ENCODE data around the gene SYMPK.

Gene SYMPK

GRCh38 chr19:45815481-45816216 is 47.3 kb downstream of the SYMPK start:
- WGBS, 2 donors (ENCODE audit: extremely low coverage in 2 of 2, insufficient read length in 2 of 2, insufficient replicate concordance in 1 of 2), result no CpG with 5 or more reads among the region's 44 CpGs
- H3K4me1 ChIP-seq (ENCODE audit: control insufficient read depth in 2 of 2, insufficient read depth in 1 of 2, low read depth in 1 of 2, low read length in 2 of 2), result peaks cover 16 to 22% of the 10 kb centered on the region in 2 donors
- H3K9ac ChIP-seq (ENCODE audit: low read depth, low read length, poor library complexity), result peak overlapping the region; percentile 67
- H3K4me2 ChIP-seq (ENCODE audit: insufficient read depth, low read length, poor library complexity, severe bottlenecking), result peak overlapping the region; percentile 99
- peak; percentile 65 for DNase-seq (ENCODE audit: low spot score)
- H3K36me3 ChIP-seq (replicated peaks in 1 of 2; ENCODE audit: control insufficient read depth in 2 of 2, insufficient read depth in 2 of 2, low read length in 2 of 2), result peaks cover 7 to 24% of the 10 kb centered on the region in 2 donors
- H2BK12ac ChIP-seq (ENCODE audit: low read length), result no peak overlapping the region
- H3K4me3 ChIP-seq (ENCODE audit: low read length in 2 of 2), result peak overlapping the region; percentile 56 to 73
- peak overlapping the region; percentile 89 for H3K23ac ChIP-seq (ENCODE audit: low read depth, low read length, poor library complexity)
- H3K79me1 ChIP-seq (ENCODE audit: low read depth, low read length), result no peaks in the 10 kb centered on the region
- H4K8ac ChIP-seq (ENCODE audit: low read depth, low read length), result no peak overlapping the region
- peak overlapping the region; percentile 86 for H2BK15ac ChIP-seq (ENCODE audit: low read length)
- H3K18ac ChIP-seq (ENCODE audit: low read length), result peak overlapping the region; percentile 93
- no peak overlapping the region for H3K4ac ChIP-seq (ENCODE audit: low read length)
- no peaks in the 10 kb centered on the region for H3K9me3 ChIP-seq (replicated peaks in 1 of 2; ENCODE audit: control insufficient read depth in 2 of 2, insufficient read depth in 1 of 2, low read depth in 1 of 2, low read length in 2 of 2)
- H2BK120ac ChIP-seq (ENCODE audit: low read depth, low read length), result peak overlapping the region; percentile 93
- H2AK5ac ChIP-seq (ENCODE audit: low read depth, low read length), result peak overlapping the region; percentile 96
- peak overlapping the region; percentile 97 for H2AFZ ChIP-seq (ENCODE audit: low read length)
- H4K91ac ChIP-seq (ENCODE audit: low read depth, low read length, poor library complexity), result no peak overlapping the region
- H2BK5ac ChIP-seq (ENCODE audit: low read length), result peak overlapping the region; percentile 62
- peak overlapping the region; percentile 56 for H3K27ac ChIP-seq (replicated peaks; ENCODE audit: low read length)
- no peak overlapping the region for H3K14ac ChIP-seq (ENCODE audit: low read length)
- H3K27me3 ChIP-seq (ENCODE audit: control insufficient read depth in 3 of 3, insufficient read depth in 3 of 3, low read depth in 1 of 3, low read length in 3 of 3), result peaks cover 0 to 8% (median 0%) of the 10 kb centered on the region in 3 experiments

DNA sequence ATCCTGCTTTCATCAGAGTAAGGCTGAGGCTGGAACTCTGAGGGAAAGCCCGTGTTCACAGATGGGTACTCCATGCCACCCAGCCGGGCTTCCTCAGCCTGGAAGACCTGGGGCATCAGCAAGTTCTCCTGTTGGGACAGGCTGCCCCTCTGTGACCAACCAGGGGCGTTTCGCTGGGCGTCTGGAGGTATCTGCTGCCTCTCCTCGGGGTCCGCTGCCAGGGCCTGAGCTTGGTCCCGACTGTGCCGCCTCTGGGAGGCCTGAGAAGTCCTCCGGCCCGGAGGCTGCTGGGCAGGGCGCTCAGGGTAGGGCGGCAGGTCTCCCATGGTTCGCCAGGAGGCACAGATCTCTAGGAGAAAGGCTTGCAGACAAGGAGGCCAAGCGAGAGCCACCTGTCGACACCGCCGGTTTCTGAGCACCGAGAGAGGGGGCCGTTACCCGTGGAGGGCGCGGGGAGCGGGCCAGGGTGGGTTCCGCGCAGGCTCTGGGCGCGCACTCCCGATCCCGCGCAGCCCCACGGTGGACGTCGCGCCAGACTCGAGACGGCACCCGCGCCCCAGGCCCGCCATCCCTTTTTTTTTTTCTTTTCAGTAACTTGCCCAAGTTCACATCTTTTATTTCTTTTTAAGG is 48.0 kb downstream of the SYMPK start, which contains the start of gene RSPH6A:
RSPH6A (minus strand) TSS at position 458 of the 630 bp plus-strand sequence; CDS start at position 326, 132 bp downstream.
- Histone ChIP-seq H2BK15ac (ENCODE audit: low read length) (peak within 1 kb of the TSS; percentile 86), H3K9ac (ENCODE audit: low read depth, low read length, poor library complexity) (peak within 1 kb of the TSS; percentile 79), H2BK12ac (ENCODE audit: low read length) (no peak within 1 kb of the TSS), H2BK120ac (ENCODE audit: low read depth, low read length) (peak within 1 kb of the TSS; percentile 93), H2AK5ac (ENCODE audit: low read depth, low read length) (peak within 1 kb of the TSS; percentile 96), H3K4me2 (ENCODE audit: insufficient read depth, low read length, poor library complexity, severe bottlenecking) (peak within 1 kb of the TSS; percentile 99), H3K4me1 (ENCODE audit: control insufficient read depth in 2 of 2, insufficient read depth in 1 of 2, low read depth in 1 of 2, low read length in 2 of 2) (peaks cover 16 to 22% of the 10 kb centered on the region in 2 donors), H3K4ac (ENCODE audit: low read length) (peak within 1 kb of the TSS; percentile 58), H3K27ac (replicated peaks; ENCODE audit: low read length) (peak within 1 kb of the TSS; percentile 56), H3K4me3 (ENCODE audit: low read length in 2 of 2) (peak within 1 kb of the TSS; percentile 56 to 73), H3K36me3 (replicated peaks in 1 of 2; ENCODE audit: control insufficient read depth in 2 of 2, insufficient read depth in 2 of 2, low read length in 2 of 2) (peaks cover 5 to 17% of the 10 kb centered on the region in 2 donors), H3K27me3 (ENCODE audit: control insufficient read depth in 3 of 3, insufficient read depth in 3 of 3, low read depth in 1 of 3, low read length in 3 of 3) (peaks cover 0 to 8% (median 0%) of the 10 kb centered on the region in 3 experiments), H2BK5ac (ENCODE audit: low read length) (peak within 1 kb of the TSS; percentile 62), H3K79me1 (ENCODE audit: low read depth, low read length) (no peaks in the 10 kb centered on the region), H2AFZ (ENCODE audit: low read length) (peak within 1 kb of the TSS; percentile 97), H3K18ac (ENCODE audit: low read length) (peak within 1 kb of the TSS; percentile 93), H3K14ac (ENCODE audit: low read length) (peak within 1 kb of the TSS; percentile 27), H4K8ac (ENCODE audit: low read depth, low read length) (no peak within 1 kb of the TSS), H3K23ac (ENCODE audit: low read depth, low read length, poor library complexity) (peak within 1 kb of the TSS; percentile 94), H4K91ac (ENCODE audit: low read depth, low read length, poor library complexity) (no peak within 1 kb of the TSS), H3K9me3 (replicated peaks in 1 of 2; ENCODE audit: control insufficient read depth in 2 of 2, insufficient read depth in 1 of 2, low read depth in 1 of 2, low read length in 2 of 2) (no peaks in the 10 kb centered on the region)
- DNase-seq (ENCODE audit: low spot score), result no peak
- no CpG with 5 or more reads among the region's 40 CpGs for WGBS, 2 donors (ENCODE audit: extremely low coverage in 2 of 2, insufficient read length in 2 of 2, insufficient replicate concordance in 1 of 2)

GRCh38 chr19:45814166-45814780 is 48.7 kb downstream of the SYMPK start:
- DNase-seq (ENCODE audit: low spot score), result no peak
- no peak overlapping the region for H3K18ac ChIP-seq (ENCODE audit: low read length)
- no peak overlapping the region for H3K4ac ChIP-seq (ENCODE audit: low read length)
- no peaks in the 10 kb centered on the region for H3K9me3 ChIP-seq (replicated peaks in 1 of 2; ENCODE audit: control insufficient read depth in 2 of 2, insufficient read depth in 1 of 2, low read depth in 1 of 2, low read length in 2 of 2)
- H3K23ac ChIP-seq (ENCODE audit: low read depth, low read length, poor library complexity), result no peak overlapping the region
- H3K27me3 ChIP-seq (ENCODE audit: control insufficient read depth in 3 of 3, insufficient read depth in 3 of 3, low read depth in 1 of 3, low read length in 3 of 3), result peaks cover 0 to 8% (median 0%) of the 10 kb centered on the region in 3 experiments
- H3K14ac ChIP-seq (ENCODE audit: low read length), result no peak overlapping the region
- H2AFZ ChIP-seq (ENCODE audit: low read length), result no peak overlapping the region
- H2BK12ac ChIP-seq (ENCODE audit: low read length), result no peak overlapping the region
- no peak overlapping the region for H3K4me3 ChIP-seq (ENCODE audit: low read length in 2 of 2)
- no peak overlapping the region for H4K91ac ChIP-seq (ENCODE audit: low read depth, low read length, poor library complexity)
- H3K4me1 ChIP-seq (ENCODE audit: control insufficient read depth in 2 of 2, insufficient read depth in 1 of 2, low read depth in 1 of 2, low read length in 2 of 2), result peaks cover 16 to 22% of the 10 kb centered on the region in 2 donors
- no peaks in the 10 kb centered on the region for H3K79me1 ChIP-seq (ENCODE audit: low read depth, low read length)
- no peak overlapping the region for H4K8ac ChIP-seq (ENCODE audit: low read depth, low read length)
- no peak overlapping the region for H3K9ac ChIP-seq (ENCODE audit: low read depth, low read length, poor library complexity)
- H2BK15ac ChIP-seq (ENCODE audit: low read length), result peak overlapping the region; percentile 84
- peak overlapping the region; percentile 94 for H2AK5ac ChIP-seq (ENCODE audit: low read depth, low read length)
- H3K4me2 ChIP-seq (ENCODE audit: insufficient read depth, low read length, poor library complexity, severe bottlenecking), result no peak overlapping the region
- no peak overlapping the region for H3K27ac ChIP-seq (replicated peaks; ENCODE audit: low read length)
- no CpG with 5 or more reads among the region's 12 CpGs for WGBS, 2 donors (ENCODE audit: extremely low coverage in 2 of 2, insufficient read length in 2 of 2, insufficient replicate concordance in 1 of 2)
- no peak overlapping the region for H2BK120ac ChIP-seq (ENCODE audit: low read depth, low read length)
- peaks cover 4 to 10% of the 10 kb centered on the region in 2 donors for H3K36me3 ChIP-seq (replicated peaks in 1 of 2; ENCODE audit: control insufficient read depth in 2 of 2, insufficient read depth in 2 of 2, low read length in 2 of 2)
- peak overlapping the region; percentile 29 for H2BK5ac ChIP-seq (ENCODE audit: low read length)
